Amniotic stem cell (primary cell): Measurements from ENCODE around the gene PLCG2.
"Not testable (repeated sequence)": the region's sequence is repeated elsewhere in the genome, so short reads cannot be mapped to it uniquely, and the experiment has no call there.

Experiments
- DNase-seq: peaks from one replicate; lab custom pipeline; 2025; lab: John Stamatoyannopoulos, UW

Gene PLCG2

GRCh38 chr16:81754858-81755257, 24.2 kb upstream of the PLCG2 start:
- DNase-seq: no peak

DNA sequence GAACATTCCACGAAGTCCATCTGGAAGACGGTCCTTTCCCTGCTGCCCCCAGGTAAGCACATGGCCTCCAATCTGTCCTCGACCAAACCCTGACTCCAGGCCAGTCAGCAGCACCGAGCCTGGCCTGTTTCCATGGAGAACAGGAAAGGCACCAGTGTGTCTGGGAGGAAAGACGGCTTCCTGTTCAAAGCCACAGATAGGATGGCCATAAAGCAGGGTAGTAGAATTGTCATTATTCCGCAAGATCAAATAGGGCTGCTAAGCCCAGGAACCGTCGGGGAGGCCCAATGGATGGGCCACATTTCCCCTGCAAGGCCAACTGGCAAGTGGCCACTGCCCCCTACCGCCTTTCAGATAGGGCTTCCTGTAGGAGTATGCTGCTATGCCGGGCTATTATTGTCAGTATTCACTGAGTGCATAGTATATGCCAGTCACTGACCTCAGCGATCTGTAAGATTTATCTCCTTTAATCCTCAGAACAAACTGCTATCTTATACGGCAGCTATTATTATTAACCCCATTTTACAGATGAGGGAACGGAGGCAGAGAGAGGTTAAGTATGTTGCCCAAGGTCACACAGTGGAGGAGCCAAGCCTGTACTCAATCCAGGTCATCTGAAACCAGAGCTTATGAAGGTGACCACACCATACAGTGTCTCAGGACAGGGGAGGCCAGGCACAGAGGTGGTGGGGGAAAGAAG, 23.0 kb upstream of the PLCG2 start:
- DNase-seq: no peak

DNA sequence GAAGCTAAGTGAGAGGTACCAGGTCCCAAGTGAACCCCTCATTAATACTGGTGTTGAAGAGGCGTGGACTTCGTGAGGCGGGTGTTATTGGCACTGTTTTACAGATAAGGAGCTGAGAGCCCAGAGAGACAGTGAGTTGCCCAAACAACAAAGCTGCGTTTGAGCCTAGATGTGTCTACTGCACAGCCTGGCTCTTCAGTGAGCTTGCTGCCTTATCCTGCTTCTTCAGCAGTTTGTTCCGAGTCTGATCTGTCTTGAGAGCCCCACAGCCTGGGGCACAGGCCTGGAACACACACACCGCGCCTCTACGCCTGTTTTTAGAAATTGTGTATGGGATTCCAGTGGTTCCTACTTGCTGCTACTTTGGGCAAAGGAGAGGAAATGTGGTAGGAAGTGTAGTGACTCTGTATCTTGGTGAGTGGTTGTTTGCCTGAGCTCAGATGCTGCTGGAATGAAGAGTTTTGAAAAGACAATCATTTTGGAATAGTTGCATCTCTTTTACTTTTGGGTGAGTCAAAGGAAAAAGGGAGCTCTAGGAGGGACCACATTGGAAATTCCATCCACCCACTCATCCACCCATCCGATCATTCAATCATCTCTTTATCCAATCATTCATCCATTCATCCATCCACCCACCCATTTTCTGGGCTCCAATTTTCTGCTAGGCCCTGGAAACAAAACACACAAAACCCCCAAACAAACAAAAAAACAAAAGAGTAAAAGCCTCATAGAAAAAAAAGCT, 22.3 kb upstream of the PLCG2 start:
- DNase-seq: no peak

- DNase-seq: no peak
These were observed 20.7 kb upstream of the PLCG2 start for GRCh38 chr16:81758376-81758775.

- DNase-seq: not testable (repeated sequence)
These were observed 16.8 kb upstream of the PLCG2 start for GRCh38 chr16:81762322-81762721.

DNA sequence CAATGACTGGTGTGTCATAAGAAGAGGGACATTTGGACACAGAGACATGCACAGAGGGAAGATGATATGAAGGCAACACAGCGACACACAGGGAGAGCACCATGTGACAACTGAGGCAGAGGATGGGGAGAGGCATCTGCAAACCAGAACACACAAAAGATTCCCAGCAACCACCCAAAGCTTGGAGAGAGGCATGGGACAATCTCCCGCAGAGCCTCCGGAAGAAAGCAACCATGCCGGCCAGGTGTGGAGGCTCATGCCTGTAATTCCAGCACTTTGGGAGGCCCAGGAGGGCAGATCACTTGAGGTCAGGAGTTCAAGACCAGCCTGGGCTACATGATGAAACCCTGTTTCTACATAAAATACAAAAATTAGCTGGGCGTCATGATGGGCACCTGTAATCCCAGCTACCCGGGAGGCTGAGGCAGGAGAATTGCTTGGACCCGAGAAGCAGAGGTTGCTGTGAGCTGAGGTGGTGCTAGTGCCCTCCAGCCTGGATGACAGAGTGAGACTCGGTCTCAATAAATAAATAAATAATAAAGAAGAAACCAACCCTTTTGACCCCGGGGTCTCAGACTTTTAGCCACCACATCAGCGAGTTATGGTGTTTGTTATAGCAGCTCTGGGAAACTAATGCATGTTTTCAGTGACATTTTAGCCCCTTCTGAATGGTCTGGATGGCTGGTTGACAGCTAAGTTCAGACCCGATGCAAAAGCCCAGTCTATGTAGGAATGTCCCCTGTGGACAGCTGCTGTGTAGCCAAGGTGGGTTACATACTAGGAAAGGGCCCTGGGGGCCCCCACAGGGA, 13.8 kb upstream of the PLCG2 start:
- no peak for DNase-seq

DNA sequence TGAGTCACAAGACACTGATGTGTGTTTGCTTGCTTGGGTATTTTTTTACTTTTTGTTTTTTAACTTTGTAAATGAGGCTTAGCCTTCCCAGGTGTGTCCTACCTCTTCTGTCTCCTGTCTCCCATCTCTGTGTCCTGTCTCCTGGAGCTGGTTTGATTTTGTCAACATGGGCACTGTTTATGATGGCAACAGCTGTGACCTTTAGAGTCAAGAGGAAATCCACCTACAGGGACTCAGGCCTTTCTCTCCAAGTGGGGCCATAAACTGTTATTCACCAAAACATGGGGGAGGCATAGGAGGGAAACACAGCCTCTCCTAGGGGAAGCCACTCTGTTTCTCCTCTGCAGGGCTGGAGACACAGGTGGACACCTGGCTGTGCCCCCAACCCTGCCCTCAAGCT, 13.1 kb upstream of the PLCG2 start:
- no peak for DNase-seq

DNA sequence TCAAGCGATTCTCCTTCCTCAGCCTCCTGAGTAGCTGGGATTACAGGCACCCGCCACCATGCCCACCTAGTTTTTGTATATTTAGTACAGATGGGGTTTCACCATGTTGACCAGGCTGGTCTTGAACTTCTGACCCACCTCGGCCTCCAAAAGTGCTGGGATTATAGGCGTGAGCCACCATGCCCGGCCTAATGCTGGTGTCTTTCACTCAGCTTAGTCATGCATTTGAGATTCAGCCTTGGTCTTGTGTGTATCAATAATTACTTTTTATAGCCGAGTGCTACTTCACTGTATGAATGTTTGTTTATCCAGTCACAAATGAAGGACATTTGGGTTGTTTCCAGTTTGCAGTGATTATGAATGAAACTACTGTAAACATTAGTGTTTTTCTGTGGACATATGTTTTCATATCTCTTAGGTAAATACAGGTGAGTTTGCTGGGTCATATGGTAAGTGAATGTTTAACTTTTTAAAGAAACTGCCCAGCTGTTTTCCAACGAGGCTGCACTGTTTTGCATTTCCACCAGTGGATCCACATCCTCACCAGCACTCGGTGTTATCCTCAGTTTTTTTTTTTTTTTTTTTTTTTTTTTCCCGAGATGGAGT, 11.0 kb upstream of the PLCG2 start:
- no peak for DNase-seq

DNA sequence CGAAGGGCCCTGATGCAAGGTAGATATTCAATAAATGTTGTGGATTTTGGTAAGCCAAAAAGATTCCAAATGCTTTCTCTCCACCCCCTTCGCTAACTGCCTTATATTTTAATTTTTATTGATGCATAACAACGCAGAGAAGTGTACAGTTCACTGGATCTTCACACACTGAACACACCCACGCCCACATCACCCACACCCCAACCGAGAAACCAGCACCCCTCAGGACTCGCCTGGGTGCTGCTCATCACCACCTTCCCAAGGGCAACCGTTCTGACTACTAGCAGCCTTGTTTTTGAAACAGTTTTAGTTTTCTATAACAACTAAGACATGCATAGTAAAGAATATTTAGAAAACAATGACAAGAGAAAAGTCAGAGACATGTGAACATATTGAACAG, 9.1 kb upstream of the PLCG2 start:
- DNase-seq: no peak

DNA sequence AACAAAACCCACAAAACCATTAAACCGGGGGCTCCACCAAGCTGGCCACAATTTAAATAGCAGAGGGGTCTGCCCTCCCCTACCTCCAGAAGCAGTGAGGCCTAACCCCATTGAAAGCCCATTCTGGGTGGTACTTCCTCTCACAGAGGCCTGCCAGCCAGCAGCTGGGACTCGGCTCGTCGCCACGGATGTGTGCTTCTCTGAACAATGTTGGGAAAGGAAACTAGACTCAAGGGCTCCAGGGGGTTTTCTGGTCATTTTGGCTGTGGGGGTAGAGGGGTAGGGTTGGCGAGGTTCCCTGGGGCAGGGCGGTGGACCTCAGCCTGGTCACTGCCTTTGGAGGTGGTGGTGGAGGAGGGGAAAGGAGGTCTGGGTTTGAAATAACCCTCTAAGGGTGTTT, 4.7 kb upstream of the PLCG2 start:
- no peak for DNase-seq

DNA sequence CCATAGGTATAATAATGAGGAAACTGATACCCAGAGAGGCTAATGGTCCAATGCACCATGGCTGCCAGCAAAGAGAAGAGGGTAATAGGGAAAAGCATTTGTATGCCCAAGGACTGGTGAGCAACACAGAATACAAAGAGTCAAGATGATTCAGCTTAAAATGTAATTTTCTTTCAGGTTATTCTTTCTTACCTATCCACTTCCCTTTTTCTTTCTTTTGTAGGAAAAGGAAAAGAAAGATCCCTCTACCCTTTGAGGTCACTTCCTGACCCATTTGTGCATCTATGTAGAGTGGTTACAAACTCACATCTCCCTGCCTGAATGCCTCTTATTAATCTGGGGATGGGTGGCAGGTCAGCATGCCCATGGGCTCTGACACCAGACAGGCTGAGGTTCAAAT, 3.5 kb upstream of the PLCG2 start:
- no peak for DNase-seq

DNA sequence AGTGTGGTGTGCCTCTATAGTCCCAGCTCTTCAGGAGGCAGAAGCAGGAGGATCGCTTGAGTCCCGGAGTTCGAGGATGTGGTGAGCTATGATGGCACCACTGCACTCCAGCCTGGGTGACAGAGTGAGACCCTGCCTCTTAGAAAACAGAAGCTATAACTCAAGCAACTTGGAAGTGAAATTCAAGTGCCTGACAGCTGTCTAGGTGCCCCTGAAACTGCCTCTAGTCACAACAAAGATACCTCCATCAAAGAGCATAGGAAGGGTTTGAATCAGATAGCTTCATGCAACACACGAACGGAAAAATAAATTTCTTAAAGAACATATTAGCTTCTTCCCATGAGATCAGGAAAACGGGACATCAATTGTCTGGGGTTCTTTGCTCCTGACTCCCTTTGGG, 860 bp upstream of the PLCG2 start:
- DNase-seq: no peak

DNA sequence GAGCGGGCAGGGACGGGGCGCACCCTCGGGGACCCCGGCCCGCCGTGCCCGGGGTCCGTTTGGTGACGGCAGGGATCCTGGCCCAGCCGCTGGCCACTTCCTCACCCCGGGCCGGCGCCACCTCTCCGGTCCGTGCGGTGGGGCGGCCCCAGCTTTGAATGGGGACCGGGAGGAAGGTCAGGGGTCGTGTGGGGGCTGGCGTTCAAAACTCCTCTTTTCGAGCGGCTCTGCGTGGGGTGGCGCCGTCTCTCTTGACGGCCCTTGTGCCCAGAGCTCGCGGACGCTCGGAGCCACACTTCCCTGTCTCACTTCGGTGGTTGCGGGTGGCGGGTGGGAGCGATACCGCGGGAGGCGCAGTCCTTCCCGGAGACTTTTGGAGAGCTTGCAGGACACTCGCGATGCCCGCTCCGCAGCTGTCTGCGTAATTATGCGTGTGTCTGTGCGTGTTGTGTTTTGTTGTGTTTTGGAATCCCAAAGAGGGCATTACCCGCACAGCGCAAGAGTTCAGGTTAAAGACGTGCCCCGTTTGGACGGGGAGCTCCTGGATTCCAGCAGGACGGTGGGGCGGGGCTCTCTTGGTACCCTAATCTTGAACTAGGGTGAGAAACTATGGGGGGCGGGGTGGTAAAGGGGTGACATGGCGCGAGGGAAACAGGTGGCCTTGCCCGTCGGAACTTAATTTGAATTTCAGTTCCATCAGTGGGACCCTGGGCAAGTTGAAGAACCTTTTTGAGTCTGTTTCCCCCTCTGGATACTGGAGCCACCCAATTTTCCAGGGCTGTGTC, 637 bp downstream of the PLCG2 start:
- no peak for DNase-seq

DNA sequence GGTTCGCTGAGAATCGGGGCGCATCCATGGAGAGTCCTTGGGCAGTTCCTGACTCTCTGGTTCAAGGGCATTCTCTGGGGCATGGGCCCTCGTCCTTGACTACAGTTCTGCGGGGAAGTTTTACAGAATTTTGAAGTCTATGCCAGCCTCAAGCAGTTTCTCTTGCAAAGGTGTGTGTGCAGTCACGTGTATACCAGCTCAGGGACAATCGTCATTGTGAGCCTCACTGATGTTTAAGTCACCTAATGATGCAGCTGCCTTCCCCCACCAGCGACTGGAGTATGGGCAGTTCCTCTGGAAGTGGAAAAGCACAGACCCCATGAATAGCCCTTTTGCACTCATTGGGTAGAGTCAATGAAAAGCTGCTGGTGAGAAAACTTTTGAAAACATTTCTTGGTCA, 1.3 kb downstream of the PLCG2 start:
- DNase-seq: no peak

- no peak for DNase-seq
These were observed 3.1 kb downstream of the PLCG2 start for GRCh38 chr16:81782236-81782635.

DNA sequence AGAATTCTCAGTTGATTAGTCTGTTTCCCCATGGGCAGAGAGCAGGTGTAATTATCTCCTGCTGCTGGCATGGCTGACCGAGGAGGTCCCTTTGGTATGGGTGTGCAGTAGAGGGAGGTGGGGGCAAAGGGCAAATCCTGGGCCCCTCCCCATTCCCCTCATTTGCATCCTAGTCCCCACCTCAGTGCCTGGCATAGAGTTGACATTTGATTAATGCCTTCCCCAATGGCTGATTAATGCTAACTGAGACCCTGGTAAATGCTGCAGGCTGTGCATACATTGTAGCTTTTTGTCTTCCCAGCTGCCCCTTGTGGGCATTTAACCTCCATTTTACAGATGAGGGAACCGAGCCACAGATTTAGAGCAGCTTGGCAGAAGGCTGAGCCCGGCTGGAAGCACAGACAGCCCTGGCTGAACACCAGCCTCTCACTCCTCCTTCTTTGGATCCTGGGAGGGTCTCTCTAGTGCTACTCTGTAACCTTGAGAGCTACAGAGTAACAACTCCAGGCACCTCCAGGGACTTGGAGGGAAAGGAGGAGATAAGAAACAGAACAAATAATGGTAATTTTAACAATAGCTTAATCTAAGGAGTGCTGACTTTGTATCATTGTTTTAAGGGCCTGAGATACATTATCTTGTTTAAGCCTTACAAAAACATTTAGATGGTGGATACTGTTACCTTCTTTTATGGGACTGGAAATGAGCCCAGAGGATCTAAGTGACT, 5.1 kb downstream of the PLCG2 start:
- DNase-seq: no peak

DNA sequence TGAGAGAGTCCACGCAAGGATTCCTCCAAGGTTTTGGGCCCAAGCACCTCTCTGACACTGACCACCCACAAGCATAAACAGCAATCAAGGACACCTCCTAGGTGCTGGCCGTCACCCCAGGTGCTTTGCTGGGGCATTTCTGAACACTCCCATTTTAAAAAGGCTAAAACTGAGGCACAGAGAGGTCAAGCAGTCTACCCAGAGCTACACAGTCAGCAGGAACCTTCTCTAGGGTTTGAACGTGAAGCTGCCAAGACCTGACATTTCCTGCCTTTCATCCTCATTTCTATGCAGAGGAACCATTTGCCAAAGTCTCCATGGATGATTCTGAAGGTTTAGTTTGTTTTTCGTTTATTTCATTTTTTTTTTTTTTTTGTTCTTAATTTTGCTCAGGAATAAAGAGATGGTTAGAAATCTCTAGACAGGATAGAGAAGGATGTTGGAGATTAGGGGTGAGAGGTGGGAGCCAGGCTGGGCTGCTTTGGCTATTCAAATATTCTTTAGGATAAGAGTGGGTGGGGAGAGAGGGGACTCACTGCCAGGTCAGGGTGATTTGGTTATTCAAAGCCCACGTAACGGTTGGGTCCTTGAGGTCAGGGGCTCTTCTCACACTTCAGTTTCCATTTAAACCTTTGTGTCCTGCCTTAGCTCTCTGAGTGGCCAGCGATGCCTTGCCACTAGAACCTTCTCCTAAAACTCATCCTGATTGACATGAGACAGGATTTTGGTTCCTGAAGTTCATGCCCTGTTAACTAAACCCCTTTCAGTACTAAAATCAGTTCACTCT, 6.2 kb downstream of the PLCG2 start:
- DNase-seq: no peak

GRCh38 chr16:81786321-81786720, 7.2 kb downstream of the PLCG2 start:
- no peak for DNase-seq

DNA sequence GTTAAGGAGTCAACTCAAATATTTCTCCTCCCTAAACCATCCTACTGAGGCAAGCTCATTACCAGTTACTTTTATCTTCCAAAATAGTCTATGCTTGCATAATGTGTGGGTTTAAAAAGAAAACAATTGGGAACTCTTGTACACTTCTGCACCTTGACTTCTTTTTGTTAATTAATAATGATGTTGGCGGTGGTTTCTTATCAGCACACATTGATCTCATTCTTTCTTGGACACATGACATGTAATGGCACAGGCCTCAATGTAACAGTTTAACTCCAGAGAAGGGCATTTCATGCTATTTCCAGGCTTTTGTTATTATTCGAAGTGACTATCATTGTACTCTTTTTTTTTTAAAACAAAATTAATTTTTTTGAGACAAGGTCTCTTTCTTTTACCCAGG, 7.8 kb downstream of the PLCG2 start:
- DNase-seq: no peak

DNA sequence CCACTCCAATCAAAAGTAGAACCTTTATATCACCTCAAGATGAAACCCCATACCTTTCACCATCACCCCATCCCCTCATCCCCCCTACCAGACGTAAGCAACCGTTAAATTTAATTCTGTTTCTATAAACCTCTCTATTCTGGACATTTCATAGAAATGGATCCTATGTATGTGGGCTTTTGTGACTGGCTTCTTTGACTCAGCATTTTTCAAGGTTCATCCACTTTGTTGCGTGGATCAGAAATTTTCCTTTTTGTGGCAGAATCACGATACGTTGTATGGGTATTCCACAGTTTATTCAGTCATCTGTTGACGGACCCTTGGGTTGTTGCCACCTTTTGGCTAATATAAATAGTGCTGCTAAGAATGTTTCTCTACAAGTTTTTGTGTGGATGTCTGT, 8.6 kb downstream of the PLCG2 start:
- no peak for DNase-seq
